Measurements from ENCODE around the gene KCNE3.

DNA sequence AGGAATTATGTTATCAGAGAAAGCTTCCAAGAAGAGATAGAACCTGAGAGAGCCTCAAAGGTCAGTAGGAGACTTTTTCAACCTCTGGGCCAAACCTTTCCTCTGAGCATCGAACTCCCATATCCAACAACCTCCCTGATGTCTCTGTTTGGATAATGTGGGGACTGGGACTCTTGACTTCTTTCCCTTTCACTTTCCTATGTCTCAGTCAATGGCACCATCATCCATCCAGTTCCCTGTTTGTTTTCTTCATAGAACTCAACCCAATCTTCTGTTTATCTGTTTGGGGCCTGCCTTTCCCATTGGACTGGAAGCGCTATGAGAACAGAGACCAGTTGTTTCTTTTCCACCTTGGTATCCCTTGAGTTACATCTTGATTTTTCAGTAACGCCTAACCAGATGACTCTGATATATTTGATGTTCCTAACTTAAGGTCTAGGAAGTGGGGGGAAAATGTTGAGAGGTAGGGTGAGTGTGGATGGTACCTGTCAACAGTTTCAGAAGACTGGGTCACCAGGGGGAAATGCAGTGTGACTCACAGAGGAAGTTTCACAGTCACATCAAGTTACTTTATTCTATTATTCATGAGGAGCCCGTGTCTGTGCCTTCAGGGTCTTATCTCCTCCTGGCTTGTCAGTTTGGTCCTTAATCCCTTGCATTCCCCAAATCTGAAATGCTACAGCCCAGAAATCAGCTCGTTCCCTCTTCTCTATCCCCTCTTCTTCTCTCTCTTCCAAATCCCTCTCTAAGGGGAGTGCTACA, 4.5 kb upstream of the KCNE3 start:
- no peak for TF ChIP-seq CTCF (IDR thresholded peaks at IDR 0.05)
- TF ChIP-seq POLR2A (IDR thresholded peaks at IDR 0.05) = no peak
- TF ChIP-seq POLR2AphosphoS5 (IDR thresholded peaks at IDR 0.05) = no peak
- TF ChIP-seq EP300 (IDR thresholded peaks at IDR 0.05) = no peak

Data from gastroesophageal sphincter (tissue), 3 donors.